Left renal cortex interstitium (tissue), 4 donors: Measurements from ENCODE around the gene DDR2. TPM values are rescaled to one million over a fixed set of nuclear protein-coding genes. Genes with fewer than 3 reads are reported as not detected.
"Not testable (repeated sequence)": the region's sequence is repeated elsewhere in the genome, so short reads cannot be mapped to it uniquely, and the experiment has no call there.

Experiments used
- DNase-seq, 4 donors: peaks; one replicate each; pipeline ENCODE4 v3.0.0-alpha.2; 2013; ENCODE audit warnings: low read depth in 4 of 4, low spot score in 2 of 4, missing footprints in 1 of 4
- polyA plus RNA-seq, 4 donors: library from polyadenylated mRNA; unstranded; fragments of 120-200 nt; gene quantifications; one replicate each; pipeline ENCODE4 v1.2.1, GENCODE V29; 2013; ENCODE audit not compliant: insufficient read length in 4 of 4

DDR2 gene
- 10 to 100 TPM; 17.4 to 25.2 (median 22.3) TPM for polyA plus RNA-seq

DNA sequence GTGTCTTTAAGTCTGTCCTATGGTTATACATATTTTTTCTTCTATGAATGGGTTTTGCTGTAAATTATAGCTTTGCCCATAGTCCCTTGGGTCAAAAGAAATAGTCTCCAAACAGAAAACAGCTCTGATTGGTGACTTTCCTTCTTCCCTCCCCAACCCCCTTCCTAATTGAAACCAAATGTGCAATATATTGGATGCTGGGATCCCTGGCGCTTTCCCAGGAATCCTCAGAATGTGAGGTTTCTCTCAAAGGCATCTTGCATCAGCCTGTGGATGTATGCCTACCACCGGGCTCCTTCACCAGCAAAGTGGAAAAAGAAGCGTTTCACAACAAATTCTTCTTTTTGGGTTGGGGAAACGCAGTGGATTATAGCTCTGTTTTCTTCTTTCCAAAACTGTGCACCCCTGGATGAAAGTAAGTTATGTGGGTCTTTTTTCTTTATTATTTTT lies at the start of gene DDR2:
Gene DDR2, plus strand, starts transcription at position 248 of the 450 bp plus-strand sequence. CDS start 86,600 bp downstream, outside the sequence.
- peak in 3 of 4 donors; percentile 47 to 56 (median 53) for DNase-seq

DNA sequence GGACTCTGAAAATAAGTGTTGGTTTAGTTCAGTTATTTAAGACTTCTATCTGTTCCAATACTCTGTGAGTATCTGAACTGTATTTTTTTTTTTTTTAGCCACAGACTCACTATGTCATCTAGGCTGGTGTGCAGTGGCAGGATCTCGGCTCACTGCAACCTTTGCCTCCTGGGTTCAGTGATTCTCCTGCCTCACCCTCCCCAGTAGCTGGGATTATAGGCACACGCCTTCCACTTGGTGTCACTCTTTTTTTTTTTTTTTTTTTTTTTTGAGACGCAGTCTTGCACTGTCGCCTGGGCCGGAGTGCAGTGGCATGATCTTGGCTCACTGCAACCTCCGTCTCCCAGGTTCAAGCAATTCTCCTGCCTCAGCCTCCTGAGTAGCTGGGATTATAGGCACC lies 49.4 kb upstream of the DDR2 start:
- DNase-seq, result not testable (repeated sequence)

GRCh38 chr1:162585101-162585500 lies 47.2 kb upstream of the DDR2 start:
- not testable (repeated sequence) for DNase-seq

DNA sequence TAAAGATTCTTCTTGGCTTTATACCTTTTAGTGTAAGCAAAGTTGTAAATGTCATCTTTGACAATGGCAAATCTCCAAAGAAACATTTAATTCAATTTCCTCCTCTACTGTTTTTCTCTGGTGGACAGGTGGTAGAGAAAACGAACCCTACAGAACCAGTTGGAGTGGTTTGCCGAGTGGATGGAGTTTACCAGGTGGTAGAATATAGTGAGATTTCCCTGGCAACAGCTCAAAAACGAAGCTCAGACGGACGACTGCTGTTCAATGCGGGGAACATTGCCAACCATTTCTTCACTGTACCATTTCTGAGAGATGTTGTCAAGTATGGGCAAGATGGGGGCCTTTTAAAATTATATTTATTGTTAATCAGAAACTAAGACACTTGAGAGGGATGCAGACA lies 44.9 kb upstream of the DDR2 start:
- DNase-seq, result no peak

- DNase-seq, result no peak
Measured at GRCh38 chr1:162587761-162588260, 44.5 kb upstream of the DDR2 start.

DNA sequence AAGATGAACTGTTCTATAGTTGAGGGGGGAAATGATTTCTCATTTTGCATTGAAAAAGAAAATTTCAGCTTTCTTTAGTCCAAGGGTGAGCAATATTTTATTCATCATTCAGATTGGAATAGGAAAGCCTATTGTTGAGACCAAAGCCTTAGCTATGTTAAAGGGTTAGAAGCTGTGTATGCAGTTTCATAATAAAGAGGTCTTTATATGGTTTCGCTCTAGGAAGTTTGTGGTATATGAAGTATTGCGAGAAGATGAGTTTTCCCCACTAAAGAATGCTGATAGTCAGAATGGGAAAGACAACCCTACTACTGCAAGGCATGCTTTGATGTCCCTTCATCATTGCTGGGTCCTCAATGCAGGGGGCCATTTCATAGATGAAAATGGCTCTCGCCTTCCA lies 42.2 kb upstream of the DDR2 start:
- no peak for DNase-seq

- DNase-seq, result no peak
Measured at GRCh38 chr1:162590686-162591085, 41.6 kb upstream of the DDR2 start.

GRCh38 chr1:162596514-162597170 lies 35.6 kb upstream of the DDR2 start:
- no peak for DNase-seq

DNA sequence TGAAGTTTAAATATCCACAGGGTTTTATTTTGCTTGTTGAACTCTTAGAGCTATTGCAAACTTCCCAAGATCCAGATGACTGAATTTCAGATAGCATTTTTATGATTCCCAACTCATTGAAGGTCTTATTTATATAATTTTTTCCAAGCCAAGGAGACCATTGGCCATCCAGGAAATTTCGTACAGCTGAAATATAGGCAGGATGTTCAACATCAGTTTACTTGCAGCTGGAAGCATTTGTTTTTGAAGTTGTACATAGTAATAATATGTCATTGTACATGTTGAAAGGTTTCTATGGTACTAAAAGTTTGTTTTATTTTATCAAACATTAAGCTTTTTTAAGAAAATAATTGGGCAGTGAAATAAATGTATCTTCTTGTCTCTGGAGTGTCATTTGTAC lies 32.8 kb upstream of the DDR2 start:
- DNase-seq, result no peak

- not testable (repeated sequence) for DNase-seq
Measured at GRCh38 chr1:162603117-162603516, 29.1 kb upstream of the DDR2 start.

DNA sequence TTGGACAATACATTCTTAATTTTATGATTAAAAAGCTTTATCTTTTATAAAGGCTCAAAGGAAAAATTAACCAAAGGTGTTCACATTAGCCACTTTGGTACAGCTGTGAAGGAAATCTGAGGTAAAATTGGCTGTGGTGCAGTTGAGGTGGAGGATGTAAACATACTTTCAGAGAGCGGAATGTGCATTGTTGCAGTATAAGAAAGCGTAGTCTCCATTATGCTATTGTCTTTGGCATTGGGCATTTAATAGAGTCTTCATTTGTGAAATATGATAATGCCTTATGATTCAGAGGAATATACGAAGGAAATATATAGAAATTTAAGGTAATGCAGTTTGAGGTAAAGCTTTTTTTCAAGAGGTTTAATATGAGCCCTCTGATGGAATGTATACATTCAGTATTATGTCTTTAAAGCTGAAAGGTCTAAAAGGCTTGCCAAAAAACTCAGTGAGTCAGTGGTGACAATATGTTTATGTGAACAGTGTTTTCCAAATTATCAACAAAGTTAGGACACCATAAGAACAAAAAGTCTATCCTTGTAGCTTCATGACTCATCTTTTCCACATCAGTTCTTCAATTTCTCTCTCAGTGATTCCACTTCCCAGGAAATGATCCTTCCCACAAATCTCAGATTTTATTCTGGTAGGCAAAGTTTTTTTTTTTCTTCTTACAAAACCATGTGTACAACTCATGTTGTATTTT lies 26.9 kb upstream of the DDR2 start:
- DNase-seq, result no peak

DNA sequence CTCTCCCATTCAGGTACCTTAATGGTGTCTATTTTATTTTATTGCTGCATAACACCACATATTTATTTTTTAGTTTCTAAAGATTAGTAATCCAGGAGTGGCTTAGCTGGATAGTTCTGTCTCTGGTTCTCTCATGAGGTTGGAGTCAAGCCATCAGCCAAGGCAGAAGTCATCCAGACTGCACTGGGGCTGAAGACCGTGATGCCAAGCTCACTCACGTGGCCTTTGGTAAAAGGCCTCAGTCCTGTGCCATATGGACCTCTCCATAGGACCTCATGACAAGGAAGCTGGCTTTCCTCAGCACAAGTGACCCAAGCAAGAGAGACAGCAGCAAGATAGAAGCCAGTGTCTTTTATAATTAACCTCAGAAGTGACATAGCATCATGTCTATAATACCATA lies 23.0 kb upstream of the DDR2 start:
- no peak for DNase-seq

- DNase-seq, result no peak
Measured at GRCh38 chr1:162612606-162613400, 19.5 kb upstream of the DDR2 start.

- DNase-seq, result no peak
Measured at GRCh38 chr1:162616848-162617247, 15.4 kb upstream of the DDR2 start.

- DNase-seq, result no peak
Measured at GRCh38 chr1:162617513-162617912, 14.8 kb upstream of the DDR2 start.

GRCh38 chr1:162619076-162619475 lies 13.2 kb upstream of the DDR2 start:
- DNase-seq, result no peak

DNA sequence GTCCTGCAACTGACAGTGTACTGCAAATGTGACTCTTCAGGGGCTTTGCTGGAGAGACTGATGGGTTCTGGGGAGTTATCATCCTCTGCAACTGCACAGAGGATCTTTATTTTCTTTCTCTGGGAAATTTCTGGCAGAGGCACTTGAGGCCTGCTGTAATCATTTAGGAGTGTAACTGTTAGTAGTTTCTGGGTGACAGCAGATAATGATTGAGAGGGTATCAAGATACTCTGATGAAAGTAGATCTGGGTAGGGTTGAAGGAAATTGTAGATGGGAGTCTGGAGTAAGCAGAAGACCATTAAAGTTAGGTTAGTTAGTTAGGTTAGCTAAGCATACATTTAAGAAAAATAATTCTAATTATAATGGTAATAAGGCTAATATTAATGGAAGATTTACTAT lies 11.0 kb upstream of the DDR2 start:
- DNase-seq, result no peak

GRCh38 chr1:162625679-162626078 lies 6.6 kb upstream of the DDR2 start:
- DNase-seq, result no peak

DNA sequence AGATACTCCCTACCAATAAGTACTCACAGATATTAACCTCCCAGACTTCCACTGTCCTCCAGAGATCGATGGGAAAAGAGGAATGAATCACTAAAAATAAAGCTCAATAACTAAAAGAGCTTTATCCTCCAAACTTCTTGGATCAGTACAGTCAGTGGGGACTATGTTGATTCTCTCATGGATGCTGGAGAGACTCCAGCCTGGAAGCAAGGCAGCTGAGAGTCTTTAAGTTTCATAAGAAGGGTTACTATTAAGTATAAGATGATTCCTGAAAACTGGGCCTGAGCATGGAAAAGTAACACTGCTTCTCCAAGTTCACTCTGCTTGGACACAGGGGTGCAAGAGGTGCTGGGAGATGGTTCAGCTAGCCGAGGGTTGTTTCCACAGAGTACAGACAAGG lies 6.2 kb upstream of the DDR2 start:
- no peak for DNase-seq

DNA sequence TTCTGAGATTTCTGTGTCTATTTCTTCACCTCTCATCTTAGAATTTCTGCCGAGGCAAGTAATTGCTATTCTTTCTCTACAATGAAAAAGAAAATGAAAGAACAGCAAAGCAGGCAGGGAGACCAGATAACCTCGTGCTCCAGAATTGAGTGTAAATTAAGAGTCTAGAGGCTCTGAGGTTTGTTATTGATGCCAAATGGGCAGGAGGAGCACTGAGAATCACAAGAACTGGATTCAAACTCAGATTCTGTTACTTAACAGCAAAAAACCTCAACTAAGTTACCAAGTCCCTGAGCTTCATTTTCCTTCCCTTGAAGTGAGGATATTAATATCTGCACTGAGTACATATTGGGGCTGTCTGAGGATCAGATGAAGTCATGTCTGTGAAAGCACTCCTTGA lies 5.5 kb upstream of the DDR2 start:
- no peak for DNase-seq

GRCh38 chr1:162627662-162628296 lies 4.5 kb upstream of the DDR2 start:
- no peak for DNase-seq
